GM23338 (cell line): ENCODE data around the gene ADCK2. TPM values are rescaled to one million over a fixed set of nuclear protein-coding genes. Genes with fewer than 3 reads are reported as not detected.
"Not testable (repeated sequence)": the region's sequence is repeated elsewhere in the genome, so short reads cannot be mapped to it uniquely, and the experiment has no call there.

Source experiments
- ATAC-seq: fragments of 200-7000 bp; cut with Tn5 transposase; 3 replicates; pipeline ENCODE4 v1.9.1; 2020
- DNase-seq: peaks from one replicate; pipeline ENCODE4 v3.0.0-alpha.2; 2015; ENCODE audit warnings: low spot score
- H2AFZ ChIP-seq: fragments of 200-600 bp; sonication (generic); 2 replicates; pipeline ENCODE4 v1.8.0; 2016; ENCODE audit warnings: antibody characterized with exemption, mild to moderate bottlenecking, moderate library complexity
- H3F3A ChIP-seq: fragments of 200-600 bp; sonication (generic); replicated peaks from 2 replicates; pipeline ENCODE4 v1.8.0; 2017; ENCODE audit warnings: antibody characterized with exemption, mixed run types, low read depth
- H3K27ac ChIP-seq: fragments of 200-600 bp; sonication (generic); 2 replicates; pipeline ENCODE4 v1.6.1; 2016; ENCODE audit warnings: low read depth
- H3K27me3 ChIP-seq: fragments of 200-600 bp; sonication (generic); 2 replicates; pipeline ENCODE4 v1.8.0; 2016; ENCODE audit warnings: mild to moderate bottlenecking, mixed run types, moderate library complexity; ENCODE audit not compliant: insufficient read depth
- H3K36me3 ChIP-seq: fragments of 200-600 bp; sonication (generic); 2 replicates; pipeline ENCODE4 v1.8.0; 2016; ENCODE audit warnings: mild to moderate bottlenecking; ENCODE audit not compliant: insufficient read depth
- H3K4me1 ChIP-seq: fragments of 200-600 bp; sonication (generic); 2 replicates; pipeline ENCODE4 v1.8.0; 2016; ENCODE audit warnings: mild to moderate bottlenecking, moderate library complexity; ENCODE audit not compliant: insufficient read depth
- H3K4me2 ChIP-seq: fragments of 200-600 bp; sonication (generic); 2 replicates; pipeline ENCODE4 v1.7.1; 2017; ENCODE audit warnings: mixed run types
- H3K4me3 ChIP-seq: fragments of 200-600 bp; sonication (generic); 2 replicates; pipeline ENCODE4 v1.6.1; 2016; ENCODE audit warnings: mixed run types
- H3K79me2 ChIP-seq: fragments of 200-600 bp; sonication (generic); replicated peaks from 2 replicates; pipeline ENCODE4 v1.8.0; 2017; ENCODE audit warnings: mild to moderate bottlenecking; ENCODE audit not compliant: insufficient read depth
- H3K9me2 ChIP-seq: fragments of 200-600 bp; sonication (generic); 2 replicates; pipeline ENCODE4 v1.8.0; 2017; ENCODE audit not compliant: insufficient read depth
- H4K20me1 ChIP-seq: fragments of 200-600 bp; sonication (generic); replicated peaks from 2 replicates; pipeline ENCODE4 v1.8.0; 2017; ENCODE audit warnings: mild to moderate bottlenecking; ENCODE audit not compliant: insufficient read depth
- H3K27ac Mint-ChIP-seq: 2 replicates; pipeline ENCODE4 v1.8.0; 2020; ENCODE audit warnings: inconsistent platforms, mild to moderate bottlenecking, moderate library complexity, mixed read lengths
- H3K27me3 Mint-ChIP-seq: 3 replicates; pipeline ENCODE4 v1.8.0; 2022; ENCODE audit warnings: low read depth, mild to moderate bottlenecking, moderate library complexity, mixed read lengths, inconsistent platforms; ENCODE audit not compliant: insufficient read depth, poor library complexity
- H3K36me3 Mint-ChIP-seq: 3 replicates; pipeline ENCODE4 v1.8.0; 2021; ENCODE audit warnings: low read depth, mild to moderate bottlenecking, inconsistent platforms, moderate library complexity, mixed read lengths
- H3K4me1 Mint-ChIP-seq: 3 replicates; pipeline ENCODE4 v1.8.0; 2020; ENCODE audit warnings: mild to moderate bottlenecking, inconsistent platforms, mixed read lengths
- H3K4me3 Mint-ChIP-seq: 3 replicates; pipeline ENCODE4 v1.8.0; 2021; ENCODE audit warnings: moderate library complexity, mild to moderate bottlenecking, inconsistent platforms, mixed read lengths
- H3K9me3 Mint-ChIP-seq: 3 replicates; pipeline ENCODE4 v1.8.0; 2020; ENCODE audit warnings: moderate library complexity, mild to moderate bottlenecking, inconsistent platforms, mixed read lengths
- CREB1 ChIP-seq: fragments of 250-450 bp; sonication (Bioruptor Pico); IDR thresholded peaks from 2 replicates; pipeline ENCODE4 v1.5.0; 2020; ENCODE audit warnings: low read depth, mild to moderate bottlenecking, moderate library complexity
- CTCF ChIP-seq, 2 experiments: fragments of 200-600 bp in 1 of 2; sonication (generic) in 1 of 2; conservative IDR thresholded peaks; 2 replicates each; pipeline versions ENCODE4 v1.5.1 to v1.6.1; 2016 to 2017; ENCODE audit warnings: antibody characterized with exemption in 2 of 2, low read depth in 2 of 2, mild to moderate bottlenecking in 2 of 2, moderate library complexity in 1 of 2
- EZH2 ChIP-seq: fragments of 200-600 bp; sonication (generic); IDR thresholded peaks from one replicate; pipeline ENCODE4 v1.8.0; 2017; ENCODE audit warnings: antibody characterized with exemption, mild to moderate bottlenecking, low read depth; ENCODE audit not compliant: unreplicated experiment
- EZH2phosphoT487 ChIP-seq: fragments of 200-600 bp; sonication (generic); IDR thresholded peaks from one replicate; pipeline ENCODE4 v1.8.1; 2018; ENCODE audit warnings: antibody characterized with exemption; ENCODE audit not compliant: unreplicated experiment
- JUNB ChIP-seq: IDR thresholded peaks from one replicate; pipeline ENCODE4 v1.6.1; 2016; ENCODE audit warnings: antibody characterized with exemption; ENCODE audit not compliant: unreplicated experiment
- NANOG ChIP-seq: IDR thresholded peaks from 2 replicates; pipeline ENCODE4 v1.6.1; 2016; ENCODE audit warnings: antibody characterized with exemption, borderline replicate concordance
- POLR2AphosphoS5 ChIP-seq: IDR thresholded peaks from 2 replicates; pipeline ENCODE4 v1.6.1; 2016; ENCODE audit warnings: antibody characterized with exemption, low read depth
- STAT1 ChIP-seq: IDR thresholded peaks from one replicate; pipeline ENCODE4 v1.6.1; 2016; ENCODE audit warnings: antibody characterized with exemption; ENCODE audit not compliant: unreplicated experiment
- ZNF114 ChIP-seq: fragments of 250-450 bp; sonication (Bioruptor Pico); IDR thresholded peaks from 2 replicates; pipeline ENCODE4 v1.5.0; 2020; ENCODE audit warnings: mild to moderate bottlenecking, moderate library complexity
- polyA plus RNA-seq: library from polyadenylated mRNA; unstranded; fragments of >200 nt; fragmentation: Nextera tagmentation; extraction: Ambion mirVana; gene quantifications from 2 replicates; pipeline ENCODE4 v1.2.1, GENCODE V29; 2016
- total RNA-seq: library from RNA; depleted of rRNA; stranded (reverse); fragments of >200 nt; shearing (Covaris generic); gene quantifications from 2 replicates; pipeline ENCODE4 v1.2.3, GENCODE V29; 2014
- TF ChIP-seq, protein P1 (sequence below): fragments of 250-450 bp; sonication (Bioruptor Pico); IDR thresholded peaks from 2 replicates; pipeline ENCODE4 v1.5.0; 2020; ENCODE audit warnings: mild to moderate bottlenecking, moderate library complexity
- TF ChIP-seq, protein P2 (sequence below): IDR thresholded peaks from 2 replicates; pipeline ENCODE4 v1.6.1; 2016; ENCODE audit warnings: antibody characterized with exemption

ADCK2 gene
- total and polyA plus RNA-seq, 2 experiments from 2014 or later, result 4.7 to 14.4 TPM

DNA sequence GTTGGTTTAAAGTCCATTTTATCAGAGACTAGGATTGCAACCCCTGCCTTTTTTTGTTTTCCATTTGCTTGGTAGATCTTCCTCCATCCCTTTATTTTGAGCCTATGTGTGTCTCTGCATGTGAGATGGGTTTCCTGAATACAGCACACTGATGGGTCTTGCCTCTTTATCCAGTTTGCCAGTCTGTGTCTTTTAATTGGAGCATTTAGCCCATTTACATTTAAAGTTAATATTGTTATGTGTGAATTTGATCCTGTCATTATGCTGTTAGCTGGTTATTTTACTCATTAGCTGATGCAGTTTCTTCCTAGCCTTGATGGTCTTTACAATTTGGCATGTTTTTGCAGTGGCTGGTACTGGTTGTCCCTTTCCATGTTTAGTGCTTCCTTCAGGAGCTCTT is 39.6 kb downstream of the ADCK2 start:
- not testable (repeated sequence) for ATAC-seq, H3K4me3 Mint-ChIP-seq, H3K4me2 ChIP-seq, H3F3A ChIP-seq, H2AFZ ChIP-seq, H4K20me1 ChIP-seq, H3K27ac Mint-ChIP-seq, H3K4me3 ChIP-seq, H3K36me3 ChIP-seq, H3K9me2 ChIP-seq, H3K79me2 ChIP-seq, H3K4me1 Mint-ChIP-seq, H3K27me3 ChIP-seq, H3K4me1 ChIP-seq, H3K27me3 Mint-ChIP-seq, DNase-seq, H3K27ac ChIP-seq
- H3K9me3 Mint-ChIP-seq, result peaks cover 29% of the 10 kb centered on the region
- peaks cover 35% of the 10 kb centered on the region for H3K36me3 Mint-ChIP-seq

- no peak overlapping the region for H3K27ac Mint-ChIP-seq
- no peak for TF ChIP-seq STAT1
- no peak for TF ChIP-seq EZH2phosphoT487
- TF ChIP-seq, protein P1, sequence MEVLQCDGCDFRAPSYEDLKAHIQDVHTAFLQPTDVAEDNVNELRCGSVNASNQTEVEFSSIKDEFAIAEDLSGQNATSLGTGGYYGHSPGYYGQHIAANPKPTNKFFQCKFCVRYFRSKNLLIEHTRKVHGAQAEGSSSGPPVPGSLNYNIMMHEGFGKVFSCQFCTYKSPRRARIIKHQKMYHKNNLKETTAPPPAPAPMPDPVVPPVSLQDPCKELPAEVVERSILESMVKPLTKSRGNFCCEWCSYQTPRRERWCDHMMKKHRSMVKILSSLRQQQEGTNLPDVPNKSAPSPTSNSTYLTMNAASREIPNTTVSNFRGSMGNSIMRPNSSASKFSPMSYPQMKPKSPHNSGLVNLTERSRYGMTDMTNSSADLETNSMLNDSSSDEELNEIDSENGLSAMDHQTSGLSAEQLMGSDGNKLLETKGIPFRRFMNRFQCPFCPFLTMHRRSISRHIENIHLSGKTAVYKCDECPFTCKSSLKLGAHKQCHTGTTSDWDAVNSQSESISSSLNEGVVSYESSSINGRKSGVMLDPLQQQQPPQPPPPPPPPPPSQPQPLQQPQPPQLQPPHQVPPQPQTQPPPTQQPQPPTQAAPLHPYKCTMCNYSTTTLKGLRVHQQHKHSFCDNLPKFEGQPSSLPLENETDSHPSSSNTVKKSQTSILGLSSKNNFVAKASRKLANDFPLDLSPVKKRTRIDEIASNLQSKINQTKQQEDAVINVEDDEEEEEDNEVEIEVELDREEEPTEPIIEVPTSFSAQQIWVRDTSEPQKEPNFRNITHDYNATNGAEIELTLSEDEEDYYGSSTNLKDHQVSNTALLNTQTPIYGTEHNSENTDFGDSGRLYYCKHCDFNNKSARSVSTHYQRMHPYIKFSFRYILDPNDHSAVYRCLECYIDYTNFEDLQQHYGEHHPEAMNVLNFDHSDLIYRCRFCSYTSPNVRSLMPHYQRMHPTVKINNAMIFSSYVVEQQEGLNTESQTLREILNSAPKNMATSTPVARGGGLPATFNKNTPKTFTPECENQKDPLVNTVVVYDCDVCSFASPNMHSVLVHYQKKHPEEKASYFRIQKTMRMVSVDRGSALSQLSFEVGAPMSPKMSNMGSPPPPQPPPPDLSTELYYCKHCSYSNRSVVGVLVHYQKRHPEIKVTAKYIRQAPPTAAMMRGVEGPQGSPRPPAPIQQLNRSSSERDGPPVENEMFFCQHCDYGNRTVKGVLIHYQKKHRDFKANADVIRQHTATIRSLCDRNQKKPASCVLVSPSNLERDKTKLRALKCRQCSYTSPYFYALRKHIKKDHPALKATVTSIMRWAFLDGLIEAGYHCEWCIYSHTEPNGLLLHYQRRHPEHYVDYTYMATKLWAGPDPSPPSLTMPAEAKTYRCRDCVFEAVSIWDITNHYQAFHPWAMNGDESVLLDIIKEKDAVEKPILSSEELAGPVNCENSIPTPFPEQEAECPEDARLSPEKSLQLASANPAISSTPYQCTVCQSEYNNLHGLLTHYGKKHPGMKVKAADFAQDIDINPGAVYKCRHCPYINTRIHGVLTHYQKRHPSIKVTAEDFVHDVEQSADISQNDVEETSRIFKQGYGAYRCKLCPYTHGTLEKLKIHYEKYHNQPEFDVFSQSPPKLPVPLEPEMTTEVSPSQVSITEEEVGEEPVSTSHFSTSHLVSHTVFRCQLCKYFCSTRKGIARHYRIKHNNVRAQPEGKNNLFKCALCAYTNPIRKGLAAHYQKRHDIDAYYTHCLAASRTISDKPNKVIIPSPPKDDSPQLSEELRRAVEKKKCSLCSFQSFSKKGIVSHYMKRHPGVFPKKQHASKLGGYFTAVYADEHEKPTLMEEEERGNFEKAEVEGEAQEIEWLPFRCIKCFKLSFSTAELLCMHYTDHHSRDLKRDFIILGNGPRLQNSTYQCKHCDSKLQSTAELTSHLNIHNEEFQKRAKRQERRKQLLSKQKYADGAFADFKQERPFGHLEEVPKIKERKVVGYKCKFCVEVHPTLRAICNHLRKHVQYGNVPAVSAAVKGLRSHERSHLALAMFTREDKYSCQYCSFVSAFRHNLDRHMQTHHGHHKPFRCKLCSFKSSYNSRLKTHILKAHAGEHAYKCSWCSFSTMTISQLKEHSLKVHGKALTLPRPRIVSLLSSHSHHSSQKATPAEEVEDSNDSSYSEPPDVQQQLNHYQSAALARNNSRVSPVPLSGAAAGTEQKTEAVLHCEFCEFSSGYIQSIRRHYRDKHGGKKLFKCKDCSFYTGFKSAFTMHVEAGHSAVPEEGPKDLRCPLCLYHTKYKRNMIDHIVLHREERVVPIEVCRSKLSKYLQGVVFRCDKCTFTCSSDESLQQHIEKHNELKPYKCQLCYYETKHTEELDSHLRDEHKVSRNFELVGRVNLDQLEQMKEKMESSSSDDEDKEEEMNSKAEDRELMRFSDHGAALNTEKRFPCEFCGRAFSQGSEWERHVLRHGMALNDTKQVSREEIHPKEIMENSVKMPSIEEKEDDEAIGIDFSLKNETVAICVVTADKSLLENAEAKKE (CRISPR knock-in tag), result no peak
- TF ChIP-seq CREB1, result no peak
- no peak for TF ChIP-seq POLR2AphosphoS5
- TF ChIP-seq NANOG, result no peak
- no peak for TF ChIP-seq CTCF (conservative IDR thresholded peaks at IDR 0.05; ENCODE audit: low read depth in 2 of 2)
- TF ChIP-seq JUNB, result no peak
- no peak for TF ChIP-seq ZNF114
- TF ChIP-seq, protein P2, sequence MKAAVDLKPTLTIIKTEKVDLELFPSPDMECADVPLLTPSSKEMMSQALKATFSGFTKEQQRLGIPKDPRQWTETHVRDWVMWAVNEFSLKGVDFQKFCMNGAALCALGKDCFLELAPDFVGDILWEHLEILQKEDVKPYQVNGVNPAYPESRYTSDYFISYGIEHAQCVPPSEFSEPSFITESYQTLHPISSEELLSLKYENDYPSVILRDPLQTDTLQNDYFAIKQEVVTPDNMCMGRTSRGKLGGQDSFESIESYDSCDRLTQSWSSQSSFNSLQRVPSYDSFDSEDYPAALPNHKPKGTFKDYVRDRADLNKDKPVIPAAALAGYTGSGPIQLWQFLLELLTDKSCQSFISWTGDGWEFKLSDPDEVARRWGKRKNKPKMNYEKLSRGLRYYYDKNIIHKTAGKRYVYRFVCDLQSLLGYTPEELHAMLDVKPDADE, result no peak
- TF ChIP-seq EZH2, result no peak
Measured at GRCh38 chr7:140714331-140715040, 41.7 kb downstream of the ADCK2 start.

More at GRCh38 chr7:140714331-140715040, 41.7 kb downstream of the ADCK2 start:
- Histone ChIP-seq H3K27me3 (no peaks in the 10 kb centered on the region), H3F3A (no peaks in the 10 kb centered on the region), H3K79me2 (no peaks in the 10 kb centered on the region), H3K36me3 (no peaks in the 10 kb centered on the region), H3K4me3 (no peak overlapping the region), H2AFZ (no peak overlapping the region), H3K9me2 (no peaks in the 10 kb centered on the region), H3K4me2 (no peak overlapping the region), H4K20me1 (no peaks in the 10 kb centered on the region), H3K27ac (no peak overlapping the region), H3K4me1 (no peaks in the 10 kb centered on the region)
- Mint-ChIP-seq H3K4me1 (no peaks in the 10 kb centered on the region), H3K27me3 (peaks cover 4% of the 10 kb centered on the region), H3K4me3 (no peak overlapping the region), H3K9me3 (peaks cover 29% of the 10 kb centered on the region), H3K36me3 (peaks cover 29% of the 10 kb centered on the region)
- ATAC-seq (no peak), DNase-seq (no peak)
